GM11168 (cell line): Measurements from ENCODE around the gene CABP2.
"Not testable (repeated sequence)": the region's sequence is repeated elsewhere in the genome, so short reads cannot be mapped to it uniquely, and the experiment has no call there.

ENCODE experiments used
- in situ Hi-C: fragments of 300-500 bp; cut with MboI; formaldehyde crosslinking; loops from one replicate; pipeline ENCODE4 v1.12.0; 2022; ENCODE audit warnings: low sequenced_read_pairs; ENCODE audit not compliant: unreplicated experiment

Gene CABP2

DNA sequence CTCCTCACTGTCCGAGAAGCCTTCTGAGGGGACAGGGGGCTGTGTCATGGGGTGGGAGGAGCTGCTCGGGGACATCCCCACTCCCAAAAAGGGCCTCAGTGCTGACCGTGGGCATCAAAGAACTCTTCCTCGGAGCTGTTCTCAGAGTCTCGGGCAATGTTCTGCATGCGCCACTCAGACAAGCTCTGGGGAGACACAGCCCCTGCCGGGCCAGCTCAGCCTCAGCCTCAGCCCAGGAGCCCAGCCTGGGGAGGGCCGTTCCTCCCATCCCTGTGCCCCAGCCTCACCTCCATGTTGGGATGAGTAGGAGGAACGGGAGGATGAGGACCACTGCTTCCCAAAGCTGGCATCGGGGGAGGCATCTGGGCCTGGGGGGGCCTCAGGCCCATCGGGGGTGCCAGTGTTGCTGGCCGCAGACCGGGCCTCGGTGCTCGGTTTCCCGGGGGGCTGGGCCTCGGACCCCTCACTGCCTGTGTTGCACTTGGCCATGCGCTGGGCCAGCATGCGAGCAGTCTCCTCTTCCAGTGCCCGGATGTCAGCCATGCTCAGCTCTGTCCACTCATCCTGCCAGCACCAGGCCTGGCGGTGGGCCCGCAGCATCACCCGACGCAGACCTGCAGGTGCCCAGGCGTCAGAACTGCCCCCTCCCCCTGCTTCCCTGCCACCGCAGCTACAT is 23.3 kb downstream of the CABP2 start:
- in situ Hi-C loops: loop anchor here (10.0 kb wide), 1 partner anchor 95 kb away; the partner anchor contains the start of genes PPP1CA and TBC1D10C

DNA sequence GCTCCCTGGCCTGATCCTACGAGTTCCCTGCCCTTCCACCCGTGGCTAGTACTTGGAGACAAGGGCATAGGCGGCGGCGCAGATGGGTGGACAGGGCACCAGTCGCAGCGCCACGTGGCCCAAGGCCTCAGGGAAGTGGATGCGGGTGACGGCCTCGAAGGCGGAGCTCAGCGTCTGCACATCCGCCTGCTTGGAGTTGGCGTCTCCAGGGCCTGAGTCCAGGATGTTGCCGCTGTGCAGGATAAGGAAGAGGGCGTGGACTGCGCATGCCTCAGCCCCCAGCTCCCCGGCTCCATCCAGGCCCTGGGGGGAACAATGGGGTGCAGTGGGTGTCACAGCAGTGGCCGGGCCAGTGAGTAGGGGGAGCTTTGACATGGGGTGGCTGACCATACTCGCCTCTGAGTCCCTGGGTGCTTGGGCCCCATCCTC is 24.7 kb downstream of the CABP2 start:
- in situ Hi-C loops: no loop called here

DNA sequence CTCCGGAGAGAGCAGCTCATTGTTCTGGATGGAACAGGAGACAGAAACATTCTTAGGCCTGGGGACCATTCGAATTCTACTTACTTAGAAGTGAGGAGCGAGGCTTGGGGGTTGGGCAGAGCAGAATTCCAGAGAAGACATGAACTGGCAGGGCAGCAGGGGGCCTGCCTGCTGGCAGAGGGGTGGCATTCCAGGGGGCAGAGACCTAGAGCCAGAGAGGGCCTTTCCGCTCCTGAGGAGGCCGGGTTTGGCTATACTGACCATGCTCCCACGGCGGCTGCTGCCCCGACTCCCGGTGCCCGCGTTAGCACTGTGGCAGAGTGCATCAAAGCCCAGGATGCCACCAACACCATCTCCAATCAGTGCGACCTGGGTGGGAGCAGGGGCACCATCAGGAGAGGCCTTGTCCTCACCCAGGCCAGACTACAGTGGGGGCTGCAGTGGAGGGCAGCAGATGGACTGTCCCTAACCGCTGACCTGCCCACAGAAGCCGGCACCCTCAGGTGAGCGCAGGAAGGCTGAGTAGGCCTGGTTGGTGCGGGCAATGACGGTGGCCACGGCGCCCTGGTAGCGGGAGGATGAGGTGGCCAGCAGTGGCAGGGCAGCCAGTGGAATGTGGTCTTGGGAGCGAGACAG is 25.5 kb downstream of the CABP2 start:
- in situ Hi-C loops: no loop called here

DNA sequence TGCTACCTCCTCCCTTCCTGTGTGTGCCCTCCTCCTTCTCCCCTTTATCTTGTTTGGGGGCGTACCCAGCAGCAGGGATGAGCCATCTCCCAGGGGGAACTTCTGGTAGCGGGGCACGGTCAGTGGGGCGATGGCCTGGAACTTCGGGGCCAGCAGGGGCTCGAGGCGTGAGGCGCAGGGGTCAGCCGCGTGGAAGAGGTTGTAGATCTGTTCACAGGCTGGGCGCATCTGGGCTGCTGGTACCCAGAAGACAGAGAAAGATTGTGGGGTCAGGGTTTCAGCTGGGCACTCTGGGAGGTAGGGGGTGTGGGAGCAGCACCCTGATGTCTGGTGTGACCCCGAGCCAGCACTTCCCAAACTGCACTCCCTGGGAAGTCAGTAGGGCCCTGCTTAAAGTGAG is 27.1 kb downstream of the CABP2 start:
- in situ Hi-C loops: no loop called here

DNA sequence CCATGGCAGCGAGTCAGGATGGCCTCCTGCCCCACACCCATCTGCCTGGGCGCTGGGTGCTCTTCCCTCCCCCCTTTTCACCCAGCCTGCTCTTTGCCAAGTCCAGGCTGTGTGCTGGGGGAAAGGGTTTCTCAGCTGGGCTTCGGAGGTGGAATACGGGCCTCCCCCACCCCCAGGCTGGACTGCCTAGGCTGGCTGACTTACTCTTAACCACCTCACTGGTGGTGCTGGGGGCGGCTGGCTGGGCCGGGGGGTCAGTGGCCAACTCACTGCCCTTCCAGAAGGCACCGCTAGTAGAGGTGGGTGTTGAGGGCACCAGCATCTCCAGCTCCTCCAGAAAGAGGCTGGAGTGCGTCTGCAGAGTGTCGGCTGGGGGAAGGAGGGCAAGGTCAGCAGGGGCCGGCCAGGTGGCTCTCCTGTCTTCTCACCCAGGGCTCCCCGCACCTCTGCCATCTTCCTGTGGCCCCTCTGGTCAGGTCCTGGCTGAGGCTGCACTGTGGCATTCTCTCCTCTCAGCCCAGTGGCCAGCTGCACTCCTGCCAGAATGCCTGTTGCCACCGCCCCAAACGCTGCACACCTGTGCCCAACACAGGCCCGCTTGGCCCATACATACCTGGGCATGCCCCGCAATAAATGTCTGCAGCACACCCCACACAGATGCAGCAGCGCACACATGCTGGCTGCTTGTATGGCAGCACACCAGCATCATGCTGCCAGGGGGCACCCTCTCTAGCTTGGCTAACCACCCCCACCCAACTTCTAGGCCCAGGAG is 27.8 kb downstream of the CABP2 start:
- in situ Hi-C loops: no loop called here

DNA sequence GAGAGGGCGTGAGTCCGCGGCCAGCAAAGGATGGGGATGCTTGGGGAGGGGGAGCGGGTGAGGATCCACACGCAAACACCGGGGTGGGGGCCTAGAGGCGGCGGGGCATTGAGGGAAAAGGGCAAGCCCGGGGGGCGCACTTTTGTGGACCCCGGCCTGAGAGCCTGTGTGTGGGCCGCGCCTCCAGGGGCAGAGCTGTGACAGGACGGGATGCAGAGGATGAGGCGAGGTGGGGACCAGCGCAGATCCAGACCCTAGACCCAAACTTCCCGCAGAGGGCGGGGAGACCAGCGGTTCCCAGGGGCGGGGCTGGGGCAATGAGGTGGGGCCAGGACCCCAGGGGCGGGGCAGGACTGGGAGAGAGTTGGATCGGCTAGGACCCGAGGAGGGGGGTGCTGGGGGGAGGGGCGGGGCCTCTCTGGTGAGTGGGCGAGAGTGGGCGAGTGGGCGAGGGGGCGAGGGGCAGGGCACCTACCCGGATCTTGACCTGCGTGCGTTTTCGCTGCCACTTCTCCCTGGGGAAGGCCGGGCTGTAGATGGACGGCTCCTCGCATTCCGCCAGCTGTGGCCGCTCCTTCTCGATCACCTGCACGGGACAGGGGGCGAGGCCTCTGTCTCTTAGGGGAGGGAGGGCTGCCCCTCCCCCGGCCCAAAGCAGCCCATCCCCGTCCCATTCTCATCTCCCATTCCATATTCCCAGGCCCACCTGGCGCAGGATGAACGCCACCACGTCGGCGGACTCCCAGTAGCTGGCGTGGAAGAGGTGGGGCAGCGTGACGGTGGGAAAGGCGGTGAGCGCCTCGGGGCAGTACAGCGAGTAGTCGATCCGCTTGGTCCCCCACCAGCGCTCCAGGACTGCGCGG is 28.6 kb downstream of the CABP2 start:
- in situ Hi-C loops: no loop called here

DNA sequence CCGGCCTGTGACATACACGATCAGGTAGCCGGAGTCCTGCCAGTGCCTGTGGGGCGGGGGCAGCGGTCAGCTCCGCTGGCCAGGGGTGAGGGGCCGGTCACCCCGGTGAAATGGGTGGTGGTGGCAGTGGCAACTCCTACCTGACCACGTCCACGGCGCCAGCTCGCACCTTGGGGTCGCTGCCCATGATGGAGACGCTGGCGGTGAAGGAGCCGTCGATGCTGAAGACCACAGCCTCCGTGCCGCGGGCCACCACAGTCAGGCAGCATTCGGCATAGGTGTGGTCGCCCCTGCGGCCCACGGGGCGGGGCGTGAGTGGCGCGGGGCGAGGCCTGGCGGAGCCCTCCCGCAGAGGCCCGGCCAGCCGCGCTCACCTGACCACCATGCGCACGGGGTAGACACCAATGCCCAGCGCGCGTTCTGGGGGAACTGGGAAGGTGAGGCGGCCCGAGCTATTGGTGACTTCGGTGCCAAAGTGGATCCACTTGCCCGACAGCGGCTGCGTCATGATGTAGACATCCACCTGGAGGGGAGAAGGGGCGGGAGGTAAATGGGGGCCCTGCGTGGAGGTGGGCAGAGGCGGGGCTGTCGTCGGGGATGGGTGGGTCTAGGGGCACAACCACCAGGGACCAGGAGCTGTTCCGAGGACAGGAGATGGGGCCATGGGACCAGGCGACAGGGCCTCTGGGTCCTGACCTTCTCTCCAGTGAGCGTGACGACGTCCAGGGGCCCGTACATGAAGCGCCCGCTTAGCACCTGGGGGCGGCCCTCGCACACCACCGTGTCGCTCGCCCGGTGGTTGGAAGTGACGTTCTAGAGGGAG is 29.5 kb downstream of the CABP2 start:
- in situ Hi-C loops: no loop called here

DNA sequence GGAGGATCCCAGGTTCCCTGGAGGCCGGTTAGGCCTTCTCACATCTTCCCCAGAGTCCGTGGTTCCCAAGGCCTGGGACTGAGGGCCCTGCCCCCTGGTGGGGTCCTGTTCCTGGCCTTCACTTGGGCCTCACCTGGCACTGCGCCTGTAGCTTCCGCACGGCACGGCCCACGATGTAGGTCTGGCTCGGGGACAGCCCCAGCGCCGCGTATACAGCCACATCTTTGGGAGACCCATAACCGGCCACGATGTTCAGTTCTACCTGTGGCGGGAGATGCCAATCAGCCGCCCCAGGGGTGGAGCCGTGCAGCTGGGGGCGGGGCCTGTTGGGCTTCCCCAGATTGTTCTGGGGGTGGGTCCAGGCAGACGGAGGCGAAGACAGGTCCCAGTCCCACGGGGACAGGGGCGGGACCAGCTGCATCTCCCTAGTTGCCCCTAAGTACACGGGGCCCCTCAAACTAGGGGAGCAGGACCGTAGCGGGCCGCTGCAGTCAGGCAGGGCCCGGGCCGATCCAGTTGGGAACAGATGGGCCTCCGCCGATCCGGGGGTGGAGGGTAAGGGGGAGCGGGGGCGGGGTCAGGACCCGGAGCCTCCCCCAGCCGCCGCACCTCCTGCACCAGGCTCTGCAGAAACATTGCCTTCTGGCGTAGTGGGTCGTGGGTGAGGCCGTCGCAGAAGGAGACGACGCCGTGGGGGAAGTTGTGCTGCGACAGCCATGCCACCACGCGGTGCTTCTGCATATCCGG is 30.3 kb downstream of the CABP2 start:
- in situ Hi-C loops: no loop called here

DNA sequence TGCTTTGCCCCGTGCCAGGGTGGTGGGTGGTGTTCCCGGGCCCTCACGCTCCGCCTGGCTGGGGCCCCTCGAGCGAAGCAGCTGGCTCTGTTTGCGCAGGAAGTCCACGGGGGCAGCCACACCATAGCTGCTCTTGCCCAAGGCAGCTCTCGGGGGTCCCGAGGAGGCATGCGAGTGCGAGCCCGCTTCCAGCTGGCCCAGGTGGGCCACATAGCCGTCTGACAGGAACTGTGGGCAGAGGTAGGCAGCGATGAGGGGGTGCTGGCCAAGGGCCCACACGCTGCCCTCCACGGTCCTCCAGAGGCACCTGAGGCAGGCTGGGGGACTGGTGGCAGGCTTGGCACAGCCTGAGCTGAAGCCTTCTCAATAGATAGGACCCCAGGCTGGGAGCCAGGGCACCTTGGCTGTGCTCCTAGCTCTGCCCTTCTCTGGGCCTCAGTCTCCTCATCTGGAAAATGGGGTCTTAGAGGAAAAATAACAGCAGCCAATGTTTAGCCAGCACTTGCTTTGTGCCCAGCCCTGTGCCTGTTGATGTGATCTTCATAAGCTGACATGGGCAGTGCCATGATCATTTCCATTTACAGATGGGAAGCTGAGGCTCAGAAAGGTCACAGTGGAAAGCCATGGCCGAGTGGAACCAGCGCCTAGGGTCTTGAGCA is 31.0 kb downstream of the CABP2 start:
- in situ Hi-C loops: no loop called here

DNA sequence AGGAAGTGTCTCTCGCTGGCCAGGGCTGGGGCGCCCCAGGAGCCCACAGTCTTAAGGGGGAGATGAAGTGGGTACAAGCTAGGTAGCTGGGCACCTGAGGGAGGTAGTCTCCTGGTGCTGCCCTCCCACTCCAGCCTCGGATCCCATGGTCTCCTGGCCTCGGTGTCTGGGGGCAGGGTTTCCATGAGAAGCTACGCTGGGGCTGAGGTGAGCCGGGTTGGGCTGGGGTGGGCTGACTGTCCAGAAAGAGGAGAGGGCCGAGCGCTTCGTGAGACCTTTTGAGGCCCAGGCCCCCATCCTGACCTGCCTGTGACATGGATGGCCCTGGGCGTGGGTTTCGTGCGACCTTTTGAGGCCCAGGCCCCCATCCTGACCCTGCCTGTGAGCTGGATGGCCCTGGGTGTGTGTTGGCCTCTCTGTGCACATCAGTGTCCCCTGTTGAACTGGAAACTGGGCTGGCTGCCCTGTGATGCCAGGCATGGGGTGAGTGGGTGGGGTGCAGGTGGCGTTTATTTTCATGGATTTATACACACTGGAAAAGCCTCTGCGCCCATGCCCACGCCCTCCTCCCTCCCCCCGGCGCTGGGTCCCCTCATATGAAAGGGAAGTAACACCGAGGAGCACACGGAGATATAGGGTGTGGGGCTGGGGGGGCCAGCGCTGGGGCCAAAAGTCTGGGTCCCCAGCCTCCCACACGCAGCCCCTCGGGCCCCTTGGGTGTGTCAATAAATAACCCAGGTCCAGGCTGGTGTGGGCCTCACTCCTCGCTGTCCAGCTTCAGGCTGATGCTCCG is 31.8 kb downstream of the CABP2 start:
- in situ Hi-C loops: no loop called here

DNA sequence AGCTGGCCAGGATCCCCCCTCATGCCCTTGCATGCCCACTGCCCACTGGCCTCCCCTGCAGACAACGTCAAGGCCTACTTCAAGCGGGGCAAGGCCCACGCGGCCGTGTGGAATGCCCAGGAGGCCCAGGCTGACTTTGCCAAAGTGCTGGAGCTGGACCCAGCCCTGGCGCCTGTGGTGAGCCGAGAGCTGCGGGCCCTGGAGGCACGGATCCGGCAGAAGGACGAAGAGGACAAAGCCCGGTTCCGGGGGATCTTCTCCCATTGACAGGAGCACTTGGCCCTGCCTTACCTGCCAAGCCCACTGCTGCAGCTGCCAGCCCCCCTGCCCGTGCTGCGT is 32.5 kb downstream of the CABP2 start:
- in situ Hi-C loops: no loop called here

DNA sequence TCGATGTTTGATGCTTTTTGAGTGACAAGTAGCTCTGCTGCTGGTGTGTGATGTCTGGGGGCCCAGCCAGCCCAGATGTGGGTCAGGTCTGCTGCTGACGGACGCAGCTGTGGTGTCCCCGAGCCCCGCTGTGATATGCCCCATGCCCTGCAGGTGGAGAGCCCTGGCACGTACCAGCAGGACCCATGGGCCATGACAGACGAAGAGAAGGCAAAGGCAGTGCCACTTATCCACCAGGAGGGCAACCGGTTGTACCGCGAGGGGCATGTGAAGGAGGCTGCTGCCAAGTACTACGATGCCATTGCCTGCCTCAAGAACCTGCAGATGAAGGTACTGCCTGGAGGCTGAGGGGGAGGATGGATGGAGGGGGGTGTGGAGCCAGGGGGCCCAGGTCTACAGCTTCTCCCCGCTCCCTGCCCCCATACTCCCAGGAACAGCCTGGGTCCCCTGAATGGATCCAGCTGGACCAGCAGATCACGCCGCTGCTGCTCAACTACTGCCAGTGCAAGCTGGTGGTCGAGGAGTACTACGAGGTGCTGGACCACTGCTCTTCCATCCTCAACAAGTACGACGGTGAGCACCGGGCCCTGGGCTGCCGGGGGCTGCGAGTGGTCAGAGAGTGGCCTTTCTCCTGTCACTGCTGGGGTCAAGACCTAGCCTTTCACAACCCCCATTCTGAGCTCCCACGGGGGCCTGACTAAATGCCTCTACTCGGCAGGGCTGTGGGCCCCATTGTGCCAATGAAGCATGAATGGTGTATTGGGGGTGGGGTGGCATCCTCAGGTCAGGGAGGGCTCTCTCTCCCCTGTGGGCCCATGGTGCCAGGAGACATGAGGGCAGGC is 33.1 kb downstream of the CABP2 start:
- in situ Hi-C loops: no loop called here

DNA sequence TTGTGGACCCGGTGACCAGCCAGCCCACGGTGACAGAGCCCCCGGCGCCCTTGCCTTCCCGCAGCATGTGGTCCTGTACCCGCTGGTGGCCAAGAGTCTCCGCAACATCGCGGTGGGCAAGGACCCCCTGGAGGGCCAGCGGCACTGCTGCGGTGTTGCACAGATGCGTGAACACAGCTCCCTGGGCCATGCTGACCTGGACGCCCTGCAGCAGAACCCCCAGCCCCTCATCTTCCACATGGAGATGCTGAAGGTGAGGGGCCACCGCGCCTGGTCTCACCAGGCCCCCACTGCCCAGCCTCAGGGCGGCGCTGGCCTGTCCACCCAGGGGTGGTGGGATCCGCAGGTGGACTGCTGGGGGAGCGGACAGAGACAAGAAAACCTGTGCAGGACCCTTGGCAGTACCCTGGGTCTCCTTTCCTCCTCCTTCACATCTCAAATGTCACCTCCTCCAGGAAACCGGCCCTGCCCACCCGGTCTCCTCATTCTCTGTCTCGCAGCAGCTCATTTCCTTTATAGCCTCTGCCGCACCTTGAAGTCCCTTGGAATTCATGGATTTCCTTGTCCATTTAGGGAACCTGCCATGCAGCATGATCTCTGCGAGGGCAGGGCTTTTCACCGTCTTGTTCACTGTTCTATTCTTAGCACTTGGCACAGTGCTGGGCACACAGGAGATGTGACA is 33.9 kb downstream of the CABP2 start:
- in situ Hi-C loops: no loop called here

DNA sequence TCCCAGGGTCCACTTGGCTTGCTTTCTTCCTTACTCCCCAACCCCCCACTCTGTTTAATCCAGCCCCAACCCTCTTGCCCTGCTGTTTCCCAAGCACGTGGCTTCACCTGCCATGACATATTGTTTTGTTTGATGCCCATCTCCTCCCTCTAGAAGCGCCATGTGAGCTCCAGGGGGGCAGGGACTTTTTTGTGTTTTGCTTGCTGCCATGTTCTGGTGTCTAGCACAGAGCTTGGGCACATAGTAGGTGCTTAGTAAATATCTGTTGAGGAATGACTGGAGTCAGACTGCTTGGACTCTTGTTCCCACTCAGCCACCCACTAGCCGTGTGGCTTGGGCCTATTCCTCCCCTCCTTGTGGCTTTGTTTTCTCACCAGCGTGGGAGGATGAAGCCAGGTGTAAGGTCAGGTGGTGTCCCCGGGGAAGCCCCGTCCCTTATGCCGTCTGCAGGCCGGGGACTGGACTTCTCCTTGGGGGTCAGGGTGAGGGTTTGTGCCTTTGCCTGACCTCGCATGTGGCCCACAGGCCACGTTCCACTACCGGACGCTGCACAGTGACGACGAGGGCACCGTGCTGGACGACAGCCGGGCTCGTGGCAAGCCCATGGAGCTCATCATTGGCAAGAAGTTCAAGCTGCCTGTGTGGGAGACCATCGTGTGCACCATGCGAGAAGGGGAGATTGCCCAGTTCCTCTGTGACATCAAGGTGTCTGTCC is 36.6 kb downstream of the CABP2 start:
- in situ Hi-C loops: no loop called here

DNA sequence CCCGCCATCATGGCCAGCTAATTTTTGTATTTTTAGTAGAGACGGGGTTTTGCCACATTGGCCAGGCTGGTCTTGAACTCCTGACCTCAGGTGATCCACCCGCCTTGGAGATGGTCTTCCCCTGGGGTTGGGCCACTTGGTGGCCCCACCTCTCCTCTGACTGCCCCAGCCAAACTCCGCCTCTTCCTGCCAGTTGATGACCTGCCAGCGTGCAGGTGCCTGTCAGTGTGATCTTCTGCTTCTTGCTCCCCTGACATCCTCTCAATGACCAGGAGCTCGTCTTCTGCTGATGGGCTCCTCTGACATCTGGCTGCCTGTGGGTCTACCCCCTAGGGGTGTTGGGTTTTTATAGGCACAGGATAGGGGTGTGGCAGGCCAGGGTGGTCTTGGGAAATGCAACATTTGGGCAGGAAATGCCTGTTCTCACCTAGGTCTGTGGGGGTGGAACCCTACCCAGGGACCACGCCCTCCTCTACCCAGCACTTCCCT is 37.3 kb downstream of the CABP2 start:
- in situ Hi-C loops: not testable (repeated sequence)
